GM18507 (cell line): ENCODE measurements around the gene AOC1.

Experiments used
- DNase-seq: peaks from one replicate; pipeline ENCODE4 v3.0.0; 2011; ENCODE audit warnings: low read depth; ENCODE audit not compliant: insufficient read length; ENCODE audit errors: extremely low spot score
- FAIRE-seq: peaks from 2 replicates; lab custom pipeline; 2011; peaks lifted over from hg19 to GRCh38; lab: Jason Lieb, UNC

The AOC1 gene

GRCh38 chr7:150856303-150857275, 4.3 kb downstream of the AOC1 start:
- DNase-seq, result no peak
- no peak for FAIRE-seq

GRCh38 chr7:150857276-150858055, 5.1 kb downstream of the AOC1 start:
- FAIRE-seq (no peak), DNase-seq (no peak)

GRCh38 chr7:150858236-150859197, 6.2 kb downstream of the AOC1 start:
- FAIRE-seq (no peak), DNase-seq (no peak)

- DNase-seq (no peak), FAIRE-seq (no peak)
These were observed 8.1 kb downstream of the AOC1 start for GRCh38 chr7:150860291-150860977.

GRCh38 chr7:150860978-150861295, 8.6 kb downstream of the AOC1 start:
- FAIRE-seq, result no peak
- DNase-seq, result no peak

- no peak for DNase-seq
- no peak for FAIRE-seq
These were observed 10.0 kb downstream of the AOC1 start for GRCh38 chr7:150862356-150862755.

- DNase-seq (no peak), FAIRE-seq (no peak)
These were observed 11.6 kb downstream of the AOC1 start for GRCh38 chr7:150863946-150864345.

GRCh38 chr7:150866932-150867564, 14.7 kb downstream of the AOC1 start:
- no peak for DNase-seq
- no peak for FAIRE-seq

GRCh38 chr7:150867605-150868004, 15.3 kb downstream of the AOC1 start:
- no peak for DNase-seq
- peak; percentile 54 for FAIRE-seq

- DNase-seq (no peak), FAIRE-seq (no peak)
These were observed 17.1 kb downstream of the AOC1 start for GRCh38 chr7:150869467-150869866.

GRCh38 chr7:150871601-150872000, 19.3 kb downstream of the AOC1 start:
- no peak for DNase-seq
- FAIRE-seq, result no peak

- FAIRE-seq (no peak), DNase-seq (no peak)
These were observed 22.3 kb downstream of the AOC1 start for GRCh38 chr7:150874401-150875198.

GRCh38 chr7:150875791-150876190, 23.5 kb downstream of the AOC1 start:
- no peak for DNase-seq
- peak; percentile 71 for FAIRE-seq

GRCh38 chr7:150876817-150877526, 24.7 kb downstream of the AOC1 start:
- DNase-seq, result peak; percentile 33

GRCh38 chr7:150877536-150877935, 25.2 kb downstream of the AOC1 start:
- no peak for FAIRE-seq
- DNase-seq, result no peak

More at GRCh38 chr7:150876817-150877526, 24.7 kb downstream of the AOC1 start:
- FAIRE-seq, result no peak

GRCh38 chr7:150879345-150879744, 27.0 kb downstream of the AOC1 start:
- DNase-seq (no peak), FAIRE-seq (no peak)

GRCh38 chr7:150881189-150881588, 28.9 kb downstream of the AOC1 start:
- DNase-seq (no peak), FAIRE-seq (no peak)
